GM21526 (cell line): ENCODE data around the gene P4HB.

Source experiments
- ATAC-seq: cut with Tn5 transposase; IDR thresholded peaks from one replicate; pipeline ENCODE4 v1.9.1; 2021; ENCODE audit warnings: moderate library complexity; ENCODE audit not compliant: unreplicated experiment, low FRiP score

P4HB gene

DNA sequence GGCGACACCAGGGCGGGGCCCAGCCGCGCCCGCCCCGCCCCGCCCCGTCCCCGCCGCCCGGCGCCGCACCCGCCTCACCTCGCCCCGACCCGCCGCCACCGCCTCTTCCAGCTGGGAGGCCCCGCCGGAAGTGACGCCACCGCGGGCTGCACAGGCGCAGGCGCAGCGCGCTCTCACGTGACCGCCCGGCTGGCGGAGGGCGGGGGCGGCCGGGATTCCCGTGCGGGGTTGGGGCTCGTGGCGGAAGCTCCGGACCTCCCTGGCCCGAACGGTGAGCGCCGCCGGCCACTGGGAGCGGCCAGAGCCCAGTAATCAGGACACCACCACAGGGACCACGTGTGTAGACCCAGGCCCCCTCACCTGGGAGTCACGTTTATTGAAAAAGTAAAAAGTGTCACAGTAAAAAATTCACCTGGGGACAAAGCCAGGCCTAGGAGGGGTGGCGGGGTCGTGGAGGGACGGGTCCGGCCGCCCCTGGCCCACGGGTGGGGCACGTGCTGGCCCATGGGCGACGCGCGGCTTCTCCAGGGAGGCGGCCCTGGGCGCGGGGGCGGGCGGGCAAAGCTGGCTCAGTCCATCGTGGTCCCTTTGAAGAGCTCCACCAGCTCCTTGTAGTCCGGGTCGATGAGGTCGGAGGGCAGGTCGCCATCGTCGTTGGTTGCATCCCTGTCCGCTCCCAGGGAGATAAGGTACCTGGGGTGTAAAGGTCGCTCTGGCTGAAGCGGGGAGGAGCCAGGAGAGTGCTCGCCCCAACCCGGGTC lies 27.0 kb downstream of the P4HB start, which contains the start of gene MCRIP1:
Gene MCRIP1, minus strand, starts transcription at position 132 of the 761 bp plus-strand sequence. CDS start 8,785 bp downstream, outside the sequence.
- peak; percentile 59 for ATAC-seq

DNA sequence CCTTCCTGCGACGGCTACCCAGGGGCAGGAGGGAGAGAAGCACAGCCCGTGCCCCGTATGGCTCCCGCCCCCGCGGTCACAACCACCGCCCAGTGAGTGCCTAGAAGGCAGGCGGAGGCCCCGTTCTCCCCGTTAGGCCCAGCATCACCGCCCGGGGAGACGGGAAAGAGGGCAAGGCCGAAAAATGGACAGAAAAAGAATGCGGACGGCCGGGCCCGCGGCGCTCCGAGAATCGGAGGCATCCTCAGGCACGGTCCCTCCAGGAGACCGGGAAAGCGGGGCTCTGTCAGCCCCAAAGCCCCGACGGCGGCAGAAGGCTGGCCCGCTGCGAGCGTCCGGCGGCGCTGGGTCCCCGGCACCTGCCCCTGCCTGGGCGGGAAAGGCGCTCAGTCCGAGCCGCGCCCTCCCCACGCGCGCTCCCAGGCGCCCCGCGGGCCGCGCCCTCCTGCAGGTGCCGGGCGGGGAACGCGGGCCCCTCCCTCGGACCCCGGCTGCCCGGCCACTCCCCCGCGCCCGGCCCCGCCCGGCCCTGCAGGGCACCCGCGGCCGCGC lies 27.7 kb downstream of the P4HB start:
- peak; percentile 50 for ATAC-seq

DNA sequence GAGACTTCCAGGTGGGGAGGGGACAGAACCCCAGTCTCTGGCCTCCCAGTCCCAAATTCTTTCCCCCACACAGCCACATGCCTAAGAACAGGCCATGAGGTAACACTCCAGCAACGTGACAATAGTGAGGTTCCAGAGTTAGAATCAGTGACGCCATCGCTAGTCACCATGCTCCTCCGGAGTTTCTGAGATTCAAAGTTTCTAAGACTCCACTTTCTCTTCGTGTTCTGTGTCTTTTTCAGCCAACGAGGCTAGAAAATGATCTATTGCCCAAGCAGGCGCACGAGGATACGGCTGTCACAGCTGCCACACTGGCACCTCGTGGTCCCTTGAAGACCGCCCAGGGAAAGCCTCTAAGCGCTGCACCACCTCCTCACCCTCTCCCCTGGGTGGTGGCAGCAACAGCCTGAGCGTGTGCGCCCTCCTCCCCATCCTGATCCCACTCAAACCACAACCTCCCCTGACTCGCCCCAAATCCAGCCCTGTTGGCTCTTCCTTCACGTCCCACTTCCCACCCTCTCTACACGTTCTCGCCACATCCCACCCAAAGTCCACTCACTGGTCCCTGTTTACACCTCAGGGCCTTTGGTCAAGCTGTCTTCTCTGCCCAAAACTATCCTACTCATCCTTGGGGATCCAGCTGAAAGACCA lies 28.3 kb downstream of the P4HB start:
- ATAC-seq, result no peak

DNA sequence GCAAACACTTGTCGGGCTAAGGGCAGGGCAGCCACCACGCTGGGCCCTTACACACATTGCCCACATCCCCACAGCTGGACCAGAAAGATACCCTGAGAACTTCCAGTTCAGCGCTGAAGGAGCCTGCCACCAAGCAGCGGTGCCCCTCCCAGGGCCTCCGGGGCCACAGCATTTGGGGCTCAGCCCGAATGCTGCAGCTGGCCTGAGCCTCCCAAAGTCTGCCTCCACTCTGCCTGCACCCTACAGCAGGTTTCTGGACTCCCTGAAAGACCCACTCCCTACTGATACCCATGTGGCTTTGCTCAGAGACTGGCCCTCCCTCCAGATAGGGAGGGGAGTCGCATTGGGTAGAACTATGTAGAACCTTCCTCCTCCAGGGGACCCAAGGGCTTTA lies 28.8 kb downstream of the P4HB start:
- no peak for ATAC-seq

DNA sequence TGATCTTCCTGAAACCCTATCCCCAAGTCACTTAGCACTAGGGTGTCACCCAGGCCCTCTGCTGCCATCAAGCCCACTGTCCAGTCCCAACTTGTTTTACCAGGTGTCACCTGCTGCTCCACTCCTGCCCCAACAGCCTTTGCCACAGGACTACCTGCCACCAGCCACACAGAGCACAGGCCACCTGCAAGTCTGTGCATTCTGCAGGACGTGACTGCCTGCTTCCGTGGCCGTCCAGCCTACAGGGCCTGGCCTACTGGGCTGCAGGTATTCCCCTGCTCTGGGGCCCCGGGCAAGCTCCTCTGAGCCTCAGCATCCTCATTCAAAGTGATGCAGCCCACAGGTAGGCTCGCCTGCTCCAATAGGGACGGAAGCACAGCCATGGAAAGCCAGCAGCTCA lies 30.5 kb downstream of the P4HB start:
- no peak for ATAC-seq

DNA sequence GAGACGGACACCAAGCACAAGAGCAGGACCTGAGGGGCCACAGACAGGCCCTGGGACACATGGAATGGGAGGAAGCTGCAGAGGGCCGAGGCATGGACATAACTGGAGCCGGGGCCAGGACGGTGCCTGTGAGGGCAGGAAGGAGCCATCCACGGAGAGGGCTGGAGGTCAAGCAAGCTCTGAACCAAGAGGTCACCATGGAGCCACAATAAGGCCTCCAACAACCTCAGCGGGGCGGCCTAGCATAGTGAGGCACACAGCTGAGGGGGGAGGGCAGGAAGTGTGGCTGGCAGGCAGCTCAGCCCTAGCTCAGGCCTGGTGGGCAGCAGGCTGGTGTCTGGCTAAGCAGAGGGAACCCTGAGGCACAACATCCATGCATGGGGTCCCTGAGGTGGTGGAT lies 31.7 kb downstream of the P4HB start:
- no peak for ATAC-seq

DNA sequence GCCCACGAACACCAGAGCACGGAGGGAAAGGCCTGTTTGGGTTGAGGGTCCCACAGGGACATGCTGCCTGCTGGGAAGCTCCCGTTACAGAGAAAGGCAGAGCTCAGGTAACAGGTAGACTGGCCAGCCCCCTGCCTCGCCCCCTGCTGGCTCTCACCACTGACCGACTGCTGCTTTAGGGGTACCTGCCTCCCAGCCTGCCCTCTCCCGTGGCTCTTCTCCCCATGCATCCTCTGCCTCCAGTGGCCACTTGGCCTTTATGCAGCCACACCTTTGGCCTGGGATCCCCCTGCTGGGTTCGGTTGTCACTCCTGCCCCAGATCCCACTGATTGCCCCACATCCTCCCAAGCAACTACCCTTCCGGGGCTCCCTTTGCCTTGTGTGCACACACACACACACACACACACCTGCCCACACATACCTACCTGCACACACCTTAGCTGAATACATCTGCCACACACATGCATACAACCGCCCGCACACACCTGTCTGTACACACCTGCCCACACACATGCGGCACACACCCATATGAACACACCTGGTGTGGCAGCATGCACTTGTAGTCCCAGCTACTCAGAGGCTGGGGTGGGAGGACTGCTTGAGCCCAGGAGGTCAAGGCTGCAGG lies 34.4 kb downstream of the P4HB start:
- ATAC-seq, result no peak

DNA sequence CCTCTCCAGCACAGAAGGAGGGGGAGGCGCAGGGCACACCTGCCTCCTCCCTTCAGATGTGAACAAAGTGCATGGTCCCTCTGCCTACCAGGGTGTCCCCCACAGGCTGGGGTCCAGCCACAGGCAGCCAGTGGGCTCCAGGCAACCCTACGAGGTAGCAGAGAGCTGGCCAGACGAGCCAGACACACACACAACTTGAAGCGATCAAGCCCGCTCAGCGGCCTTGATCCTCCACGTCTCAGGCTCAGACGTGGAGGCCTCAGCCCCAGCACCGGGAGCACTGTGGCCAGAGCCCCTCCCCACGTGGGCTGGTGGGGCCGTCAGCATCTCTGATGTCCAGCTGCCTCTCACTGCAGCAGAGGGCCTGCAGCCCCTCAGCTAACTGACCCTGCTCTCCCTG lies 35.7 kb downstream of the P4HB start:
- no peak for ATAC-seq

DNA sequence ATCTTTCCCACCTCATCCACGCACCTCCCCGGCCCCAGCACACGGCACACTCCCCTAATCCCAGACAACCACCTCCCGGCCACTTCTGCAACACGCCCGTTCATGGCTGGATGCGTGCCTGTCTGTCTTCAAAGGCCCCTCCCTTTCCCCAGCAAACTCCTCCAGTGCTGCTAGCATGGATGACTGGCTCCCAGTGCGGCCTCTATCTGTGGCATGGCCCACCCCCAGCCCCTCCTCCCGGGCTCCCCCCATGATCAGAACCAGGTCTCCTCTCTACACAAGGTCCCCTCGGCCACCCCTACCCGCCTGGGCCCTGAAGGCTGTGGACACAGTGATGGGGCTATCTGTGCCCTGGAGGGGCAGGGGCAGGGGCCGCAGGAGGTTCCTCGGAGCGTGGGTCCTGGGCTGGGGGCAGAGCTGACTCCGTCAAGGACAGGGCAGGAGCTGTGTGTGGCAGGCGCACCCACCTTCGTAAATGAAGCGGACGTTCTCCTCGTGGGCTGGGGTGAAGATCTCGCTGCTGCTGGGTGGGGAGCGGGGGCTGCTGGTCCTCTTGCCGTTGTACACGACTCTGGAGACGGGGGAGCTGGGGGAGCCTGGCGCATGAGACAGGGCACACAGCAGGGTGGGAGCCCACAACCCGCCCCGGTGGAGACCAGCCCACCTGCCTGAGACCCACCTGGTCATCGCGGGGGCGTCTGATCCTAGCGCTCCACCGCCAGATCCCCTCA lies 36.4 kb downstream of the P4HB start:
- no peak for ATAC-seq

DNA sequence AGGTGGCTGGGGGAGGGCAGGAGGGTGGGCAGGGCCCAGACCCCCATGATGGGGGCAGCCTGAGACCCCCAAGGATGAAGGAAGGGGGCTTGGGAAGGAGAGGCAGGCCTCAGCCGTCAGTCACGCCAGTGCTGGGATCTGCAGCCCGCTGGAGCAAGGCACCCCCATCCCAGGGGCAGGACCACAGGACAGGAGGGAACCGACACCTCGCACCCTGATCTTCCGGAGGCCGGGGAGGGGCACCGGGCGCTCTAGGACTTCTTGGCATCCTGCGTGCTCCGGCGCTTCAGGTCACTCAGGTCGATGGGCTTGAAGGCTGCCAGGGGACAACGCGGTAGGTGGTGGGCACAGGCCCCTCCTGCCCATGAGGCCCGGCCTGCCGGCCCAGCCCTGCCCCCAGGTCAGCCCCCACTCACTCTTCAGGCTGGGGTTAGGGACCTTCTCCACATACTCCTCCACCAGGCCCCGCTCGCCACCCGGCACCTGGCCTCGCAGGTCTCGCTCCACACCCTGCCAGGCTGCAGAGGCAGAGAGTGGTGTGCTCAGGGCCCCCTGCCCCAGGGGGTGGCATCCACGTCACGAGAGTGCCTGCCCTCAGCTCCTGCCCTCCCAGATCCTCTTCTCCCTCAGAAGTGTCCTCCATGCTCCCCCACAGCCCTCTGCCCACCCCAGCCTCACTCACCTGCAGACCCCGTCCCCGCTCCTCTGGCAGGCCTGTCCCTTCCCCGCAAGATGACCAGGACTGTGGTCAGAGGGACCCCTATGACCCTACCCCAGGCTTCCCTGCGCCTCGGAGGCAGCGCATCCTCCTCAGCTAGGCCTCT lies 37.1 kb downstream of the P4HB start:
- ATAC-seq, result no peak

DNA sequence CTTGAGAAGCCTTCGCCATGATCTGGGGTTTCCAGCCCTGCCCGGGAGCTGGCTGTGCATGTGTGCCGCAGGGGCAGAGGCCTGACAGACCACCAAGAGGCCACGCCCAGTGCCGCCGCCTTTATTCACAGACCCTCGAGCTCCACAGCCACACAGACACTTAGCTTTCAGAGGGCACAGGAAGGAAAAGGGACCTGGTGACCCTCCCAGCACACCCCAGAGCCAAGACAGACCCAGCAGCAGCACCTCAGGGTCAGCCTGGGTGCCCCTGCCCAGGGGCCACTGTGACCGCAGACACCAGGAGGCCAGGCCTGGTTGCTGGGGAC lies 38.1 kb downstream of the P4HB start:
- no peak for ATAC-seq

DNA sequence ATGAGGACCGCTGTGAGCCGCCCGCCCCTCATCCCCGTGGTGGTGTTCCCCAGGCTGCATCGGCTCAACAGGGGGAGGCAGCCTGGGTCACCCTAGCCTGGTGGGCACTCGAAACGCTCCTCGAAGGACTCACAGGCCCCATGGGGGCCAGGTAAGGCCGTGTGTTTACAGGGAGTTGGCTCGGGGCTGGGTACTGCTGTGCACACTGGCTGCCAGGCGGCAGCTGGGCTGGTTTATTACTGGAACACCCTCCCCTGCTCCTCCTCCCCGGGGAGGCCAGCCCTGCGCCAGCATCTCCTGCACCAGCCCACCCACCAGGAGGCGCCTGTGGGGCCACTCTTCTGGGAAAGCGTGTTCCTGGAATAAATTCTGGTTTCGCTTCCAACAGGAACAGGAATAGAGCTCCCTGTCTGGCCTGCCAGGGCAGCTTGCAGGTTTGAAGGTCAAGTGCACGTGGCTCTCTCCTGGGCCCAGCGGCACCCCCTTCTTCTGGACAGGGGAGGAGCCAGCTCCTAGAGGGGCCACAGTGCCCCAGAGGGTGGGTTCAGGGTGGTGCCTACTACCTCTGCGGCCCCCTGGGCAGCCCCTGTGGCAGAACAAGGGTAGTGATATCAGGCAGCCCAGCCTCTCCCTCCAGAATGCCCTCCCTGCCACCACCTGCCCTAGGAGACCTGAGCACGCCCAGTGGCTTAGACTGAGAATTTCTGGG lies 38.6 kb downstream of the P4HB start:
- no peak for ATAC-seq

DNA sequence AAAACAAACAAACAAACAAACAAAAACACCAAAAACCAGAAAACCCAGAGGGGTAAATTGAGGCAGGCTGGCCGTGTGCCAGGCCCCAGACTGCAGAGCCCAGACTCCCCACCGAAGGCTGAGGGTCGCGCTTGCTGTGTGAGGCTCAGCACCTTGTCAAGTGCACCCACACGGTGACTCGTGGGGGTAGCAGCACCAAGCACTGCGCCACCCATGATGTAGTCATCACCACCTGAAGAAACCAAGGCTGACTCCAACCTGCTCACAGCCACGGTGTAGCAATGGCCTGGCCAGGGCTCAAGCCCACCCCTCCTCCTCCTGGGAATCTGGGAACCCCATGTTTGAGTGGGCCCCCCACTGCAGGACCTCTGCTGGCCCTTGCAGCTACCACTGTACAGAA lies 39.2 kb downstream of the P4HB start:
- ATAC-seq, result no peak

DNA sequence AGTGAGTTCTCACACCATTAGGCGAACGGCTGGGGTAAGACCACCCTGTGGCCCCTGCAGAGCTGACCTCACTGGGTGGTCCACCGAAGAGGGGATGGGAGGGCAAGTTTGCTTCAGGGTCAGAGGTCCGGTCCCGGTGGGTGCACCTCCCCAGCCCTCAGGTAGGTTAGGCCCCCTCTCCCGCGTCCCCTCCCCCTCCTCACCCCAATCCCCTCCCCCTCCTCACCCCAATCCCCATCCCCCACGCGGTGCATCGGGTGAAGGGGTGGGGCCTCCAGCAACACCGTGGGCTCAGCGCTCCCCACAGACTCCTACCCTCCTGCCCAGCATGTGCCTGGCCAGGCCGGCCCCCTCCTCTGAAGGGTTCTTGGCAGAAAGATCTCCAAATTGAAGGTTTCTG lies 40.6 kb downstream of the P4HB start:
- ATAC-seq, result no peak

DNA sequence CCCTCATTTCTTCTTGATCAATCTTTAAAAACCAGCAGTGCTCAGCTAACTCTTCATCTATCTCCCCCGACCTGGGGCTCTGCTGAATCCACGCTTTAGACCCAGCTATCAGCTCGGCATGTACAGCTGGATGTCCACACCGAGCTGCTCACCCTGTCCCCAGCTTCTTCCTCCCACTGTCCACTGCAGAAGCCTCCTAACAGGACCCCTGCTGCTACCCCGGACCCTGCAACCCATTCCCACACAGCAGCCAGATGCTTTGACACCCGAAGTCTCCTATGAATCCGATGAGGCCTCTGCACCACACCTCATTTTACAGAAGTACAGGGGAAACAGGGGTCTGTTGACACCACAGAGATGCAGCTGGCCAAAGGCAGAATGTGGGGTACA lies 42.6 kb downstream of the P4HB start:
- ATAC-seq, result no peak

DNA sequence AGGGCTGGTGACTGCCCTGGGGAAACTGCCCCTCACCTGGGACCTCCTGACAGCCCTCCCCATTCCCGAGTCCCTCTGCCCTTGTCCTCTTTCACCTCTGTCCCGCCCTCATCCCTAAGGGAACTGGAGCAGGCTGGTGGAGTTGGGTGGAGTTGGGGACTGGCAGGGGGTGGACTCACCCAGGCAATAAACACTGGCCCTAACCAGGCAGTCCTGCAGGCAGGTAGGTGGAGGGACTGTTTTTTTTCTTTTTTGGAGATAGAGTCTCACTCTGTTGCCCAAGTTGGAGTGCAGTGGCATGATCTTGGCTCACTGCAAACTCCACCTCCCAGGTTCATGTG lies 44.7 kb downstream of the P4HB start:
- ATAC-seq, result no peak

DNA sequence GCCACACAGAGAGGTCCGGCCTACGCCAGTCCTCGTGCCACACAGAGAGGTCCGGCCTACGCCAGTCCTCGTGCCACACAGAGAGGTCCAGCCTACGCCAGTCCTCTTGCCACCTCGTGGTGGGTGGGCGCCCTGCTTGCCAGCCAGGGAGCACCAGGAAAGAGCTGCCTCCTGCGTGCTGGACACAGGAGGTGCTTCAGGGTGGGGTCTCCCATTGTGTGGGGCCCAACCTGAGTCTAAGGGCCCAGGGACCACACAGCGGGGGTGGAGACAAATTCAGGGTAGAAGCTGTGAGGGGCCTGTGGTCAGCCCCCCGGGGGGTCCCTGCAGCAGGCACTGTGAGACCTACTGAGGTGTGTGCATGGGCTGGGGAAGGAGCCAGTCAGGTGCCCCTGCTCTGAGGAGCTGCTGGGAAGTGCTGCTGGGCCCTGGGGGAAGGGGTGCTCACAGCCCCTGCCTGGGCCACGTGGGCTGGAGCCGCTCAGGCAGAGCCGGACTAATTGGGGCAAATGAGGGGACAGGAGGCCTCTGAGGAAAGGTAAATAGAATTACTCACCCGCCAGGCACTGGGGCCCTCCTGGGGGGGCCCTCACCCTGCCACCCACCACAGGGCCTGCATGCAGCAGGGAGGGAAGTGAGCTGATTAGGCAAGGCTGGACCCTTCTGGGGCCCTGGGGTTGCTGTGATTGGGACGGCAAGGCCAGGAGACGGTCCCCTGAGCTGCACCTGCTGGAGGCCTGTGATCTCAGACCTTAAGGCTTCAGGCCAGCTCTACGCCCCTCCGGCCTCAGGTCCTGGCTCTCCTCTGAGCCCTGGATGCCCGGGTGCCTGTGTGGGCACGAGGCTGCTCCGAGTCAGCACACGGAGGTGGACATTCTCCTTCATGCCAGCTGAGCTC lies 45.3 kb downstream of the P4HB start:
- no peak for ATAC-seq

DNA sequence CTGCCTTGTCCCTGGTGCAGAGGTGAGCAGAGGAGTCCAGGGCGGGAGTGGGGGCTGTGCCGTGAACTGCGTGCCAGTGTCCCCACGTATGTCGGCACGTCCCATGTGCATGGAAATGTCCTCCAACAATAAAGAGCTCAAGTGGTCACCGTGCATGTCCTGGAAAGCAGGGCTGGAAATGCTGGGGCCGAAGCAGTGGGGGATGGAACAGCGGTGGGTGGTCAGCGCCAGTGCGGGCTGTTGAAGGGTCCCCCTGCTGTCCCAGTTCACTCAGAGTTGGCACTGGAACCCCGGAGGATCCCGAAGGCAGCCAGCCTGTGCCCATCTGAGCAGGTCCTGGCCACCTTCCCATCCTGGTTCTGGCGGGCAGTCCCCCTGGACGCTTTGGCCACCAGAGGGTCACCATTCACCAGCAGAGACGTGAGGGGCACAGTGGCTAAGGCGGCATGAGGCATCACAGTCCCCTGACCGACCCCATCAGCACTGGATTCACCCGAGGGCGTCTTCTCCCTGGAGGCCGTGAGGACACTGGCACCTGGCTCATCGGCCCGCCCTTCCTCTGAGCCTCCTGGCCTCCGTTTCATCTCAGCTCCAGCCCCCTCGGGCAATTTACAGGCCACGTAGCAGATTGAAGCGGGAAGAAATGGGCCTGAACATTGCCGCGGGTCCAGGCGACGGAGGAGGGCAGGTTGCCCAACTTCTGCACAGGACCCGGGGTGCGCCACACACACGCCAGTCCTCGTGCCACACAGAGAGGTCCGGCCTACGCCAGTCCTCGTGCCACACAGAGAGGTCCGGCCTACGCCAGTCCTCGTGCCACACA lies 46.3 kb downstream of the P4HB start:
- no peak for ATAC-seq
